ENCODE measurements around the gene PPFIA3. TPM values are rescaled to one million over a fixed set of nuclear protein-coding genes. Genes with fewer than 3 reads are reported as not detected.

Gene PPFIA3
- total and polyA plus RNA-seq, 8 donors = 4.1 to 39.7 (median 6.7) TPM

GRCh38 chr19:49110567-49110966 lies 8.8 kb upstream of the PPFIA3 start:
- no peak for ATAC-seq
- peaks cover 0 to 7% (median 6%) of the 10 kb centered on the region in 3 donors for H3K4me1 ChIP-seq
- H3K36me3 ChIP-seq = peaks cover 0 to 30% (median 9%) of the 10 kb centered on the region in 3 donors
- TF ChIP-seq CTCF (IDR thresholded peaks at IDR 0.05) = no peak
- WGBS, 2 donors = 25 to 39% methylated on average over 3 of the region's 3 CpGs
- no peak overlapping the region for H3K4me3 ChIP-seq
- H3K27ac ChIP-seq = no peak overlapping the region
- intact Hi-C loops (cut with DNase I) = no loop called here
- no peaks in the 10 kb centered on the region for H3K9me3 ChIP-seq
- FAIRE-seq = no peak
- DNase-seq = no peak
- H3K27me3 ChIP-seq = no peaks in the 10 kb centered on the region

- intact Hi-C loops (cut with DNase I) = no loop called here
Measured at GRCh38 chr19:49111218-49111998, 7.9 kb upstream of the PPFIA3 start.

GRCh38 chr19:49113762-49114629 lies 5.3 kb upstream of the PPFIA3 start, which contains the start of gene LIN7B:
Gene LIN7B, plus strand, starts transcription at chr19:49114370. Its CDS starts 35 bp downstream, at chr19:49114405.
- FAIRE-seq = no peak
- intact Hi-C loops (cut with DNase I) = no loop called here
- Histone ChIP-seq H3K36me3 (peaks cover 0 to 3% (median 0%) of the 10 kb centered on the region in 3 donors), H3K27ac (peak within 1 kb of the TSS; percentile 32 to 68 (median 56)), H3K4me3 (peak within 1 kb of the TSS; percentile 71 to 93 (median 90)), H3K4me1 (peaks cover 0 to 18% (median 11%) of the 10 kb centered on the region in 3 donors), H3K9me3 (no peaks in the 10 kb centered on the region), H3K27me3 (no peaks in the 10 kb centered on the region)
- 0 to 1% methylated on average over 35 to 66 of the region's 66 CpGs for WGBS, 2 donors
- peak; percentile 54 to 90 (median 82) for DNase-seq
- ATAC-seq = peak; percentile 57 to 77 (median 68)
- peak in 2 of 4 donors; percentile 28 to 43 for TF ChIP-seq CTCF (IDR thresholded peaks at IDR 0.05)

More at GRCh38 chr19:49111218-49111998, 7.9 kb upstream of the PPFIA3 start:
- no peak for ATAC-seq
- no peak for TF ChIP-seq CTCF (IDR thresholded peaks at IDR 0.05)
- no peak for FAIRE-seq
- Histone ChIP-seq H3K4me3 (no peak overlapping the region), H3K36me3 (peaks cover 0 to 23% (median 9%) of the 10 kb centered on the region in 3 donors), H3K27ac (no peak overlapping the region), H3K9me3 (no peaks in the 10 kb centered on the region), H3K27me3 (no peaks in the 10 kb centered on the region), H3K4me1 (peaks cover 0 to 7% (median 6%) of the 10 kb centered on the region in 3 donors)
- 73 to 76% methylated on average over 11 of the region's 11 CpGs for WGBS, 2 donors
- no peak for DNase-seq

- 8 to 15% methylated on average over 42 to 68 of the region's 68 CpGs for WGBS, 2 donors
- peak; percentile 5 to 34 (median 16) for ATAC-seq
Measured at GRCh38 chr19:49114630-49115363, 4.5 kb upstream of the PPFIA3 start.

More at GRCh38 chr19:49114630-49115363, 4.5 kb upstream of the PPFIA3 start:
- Histone ChIP-seq H3K27me3 (no peaks in the 10 kb centered on the region), H3K4me3 (peak overlapping the region; percentile 71 to 93 (median 90)), H3K9me3 (no peaks in the 10 kb centered on the region), H3K36me3 (no peaks in the 10 kb centered on the region), H3K4me1 (peaks cover 0 to 18% (median 11%) of the 10 kb centered on the region in 3 donors), H3K27ac (peak overlapping the region; percentile 32 to 68 (median 56))
- TF ChIP-seq CTCF (IDR thresholded peaks at IDR 0.05) = no peak
- DNase-seq (peak; percentile 66 to 92 (median 73)), FAIRE-seq (no peak)
- intact Hi-C loops (cut with DNase I) = no loop called here
